Mucosa of descending colon (tissue), 3 donors: ENCODE data around the gene ACTL6A. TPM values are rescaled to one million over a fixed set of nuclear protein-coding genes. Genes with fewer than 3 reads are reported as not detected.

ENCODE experiments used
- ATAC-seq: fragments of 200-7000 bp; cut with Tn5 transposase; one replicate; pipeline ENCODE4 v1.9.1; 2020; ENCODE audit warnings: mild to moderate bottlenecking, moderate library complexity
- DNase-seq, 3 donors: peaks; one replicate each; pipeline ENCODE4 v3.0.0-alpha.2; 2020
- H3K36me3 ChIP-seq: fragments of 200-600 bp; one replicate; pipeline ENCODE4 v1.8.0; 2021; ENCODE audit warnings: low read depth, mild to moderate bottlenecking
- H3K4me1 ChIP-seq: fragments of 200-600 bp; one replicate; pipeline ENCODE4 v1.8.0; 2021; ENCODE audit warnings: low read depth, mild to moderate bottlenecking
- H3K4me3 ChIP-seq: fragments of 200-600 bp; one replicate; pipeline ENCODE4 v1.8.0; 2021; ENCODE audit warnings: mild to moderate bottlenecking
- H3K9me3 ChIP-seq: fragments of 200-600 bp; one replicate; pipeline ENCODE4 v1.8.0; 2021; ENCODE audit warnings: mild to moderate bottlenecking
- CTCF ChIP-seq: fragments of 200-600 bp; IDR thresholded peaks from one replicate; pipeline ENCODE4 v1.8.0; 2022; ENCODE audit warnings: antibody characterized with exemption, mild to moderate bottlenecking
- intact Hi-C, 2 donors: fragments of 100-400 bp; cut with DNase I in 1 of 2; cut with micrococcal nuclease in 1 of 2; formaldehyde crosslinking; loops; one replicate each; pipeline versions ENCODE4 v1.11.0 to v1.11.1; 2022; cut with DNase I, micrococcal nuclease
- total RNA-seq, 3 donors: library from RNA; stranded (reverse); fragmentation: NEBNext Ultra II Directional in 2 of 3; extraction: Animal tissue kit (Norgen Biotek cat#: 25700) in 2 of 3; gene quantifications; one replicate each; pipeline versions ENCODE4 v1.2.1 to v1.2.4, GENCODE V29; 2021 to 2023
- donor health status: DM: no; HTN: no; CAD: no; lungs with moderate emphysema.
- donor health status: DM: no; HTN: no; CAD: no.
- donor health status: DM: no; HTN: yes; CAD: no.

The ACTL6A gene
- total RNA-seq, 3 donors from 2014 or later = 38.9 to 46.3 (median 40.7) TPM

GRCh38 chr3:179541596-179541995 lies 21.1 kb upstream of the ACTL6A start:
- Histone ChIP-seq H3K36me3 (no peaks in the 10 kb centered on the region), H3K4me3 (no peak overlapping the region), H3K9me3 (no peaks in the 10 kb centered on the region), H3K4me1 (no peaks in the 10 kb centered on the region)
- no peak for DNase-seq
- no peak for TF ChIP-seq CTCF
- no peak for ATAC-seq
- intact Hi-C loops = no loop called here

- intact Hi-C loops = no loop called here
- TF ChIP-seq CTCF = no peak
- no peaks in the 10 kb centered on the region for H3K36me3 ChIP-seq
- no peaks in the 10 kb centered on the region for H3K4me1 ChIP-seq
- ATAC-seq (no peak), DNase-seq (no peak)
- H3K4me3 ChIP-seq = no peak overlapping the region
- H3K9me3 ChIP-seq = no peaks in the 10 kb centered on the region
Measured at GRCh38 chr3:179542375-179542774, 20.4 kb upstream of the ACTL6A start.

- ATAC-seq (no peak), DNase-seq (no peak)
- intact Hi-C loops = no loop called here
- H3K36me3 ChIP-seq = no peaks in the 10 kb centered on the region
- no peak overlapping the region for H3K4me3 ChIP-seq
- no peak for TF ChIP-seq CTCF
- H3K9me3 ChIP-seq = no peaks in the 10 kb centered on the region
- H3K4me1 ChIP-seq = no peaks in the 10 kb centered on the region
Measured at GRCh38 chr3:179544981-179545645, 17.6 kb upstream of the ACTL6A start.

GRCh38 chr3:179546814-179547241 lies 15.9 kb upstream of the ACTL6A start:
- Histone ChIP-seq H3K4me3 (no peak overlapping the region), H3K36me3 (no peaks in the 10 kb centered on the region), H3K4me1 (no peaks in the 10 kb centered on the region), H3K9me3 (no peaks in the 10 kb centered on the region)
- intact Hi-C loops = no loop called here
- DNase-seq = no peak
- TF ChIP-seq CTCF = no peak
- ATAC-seq = no peak

GRCh38 chr3:179551349-179552105 lies 11.2 kb upstream of the ACTL6A start:
- intact Hi-C loops = loop anchor here in 1 of 2 donors (10.0 kb wide), 1 partner anchor 127 kb away; no protein-coding TSS in a partner anchor
- no peak for TF ChIP-seq CTCF
- DNase-seq (no peak), ATAC-seq (no peak)
- Histone ChIP-seq H3K36me3 (no peaks in the 10 kb centered on the region), H3K4me1 (no peaks in the 10 kb centered on the region), H3K4me3 (no peak overlapping the region), H3K9me3 (no peaks in the 10 kb centered on the region)
